ENCODE results near the gene RPTOR.

- TF ChIP-seq CTCF (IDR thresholded peaks at IDR 0.05; ENCODE audit: insufficient read depth, low read length) (no peak), REST (IDR thresholded peaks at IDR 0.05; ENCODE audit: insufficient replicate concordance, low read depth) (no peak), POLR2AphosphoS5 (IDR thresholded peaks at IDR 0.05; ENCODE audit: low read depth) (no peak)
Observed at GRCh38 chr17:80679816-80680215, 135.2 kb downstream of the RPTOR start.
